H9 (cell line): ENCODE measurements around the gene OR51A4. TPM values are rescaled to one million over a fixed set of nuclear protein-coding genes. Genes with fewer than 3 reads are reported as not detected.

Experiments used
- DNase-seq: peaks from one replicate; pipeline ENCODE4 v3.0.0-alpha.2; 2017
- H2AFZ ChIP-seq: one replicate; pipeline ENCODE4 v1.6.1; 2013; ENCODE audit warnings: mild to moderate bottlenecking, low read length, control low read depth, moderate library complexity
- H2AK5ac ChIP-seq: 2 replicates; pipeline ENCODE4 v1.6.1; 2013; ENCODE audit warnings: low read length, control low read depth, mixed read lengths; ENCODE audit not compliant: insufficient read length
- H2BK120ac ChIP-seq: one replicate; pipeline ENCODE4 v1.6.1; 2013; ENCODE audit warnings: low read depth, mild to moderate bottlenecking, low read length, control low read depth, inconsistent platforms; ENCODE audit not compliant: poor library complexity, severe bottlenecking
- H2BK12ac ChIP-seq: 2 replicates; pipeline ENCODE4 v1.6.1; 2013; ENCODE audit warnings: low read length, control low read depth, mixed read lengths, low read depth; ENCODE audit not compliant: insufficient read length
- H2BK15ac ChIP-seq: 2 replicates; pipeline ENCODE4 v1.6.1; 2013; ENCODE audit warnings: low read depth, low read length, control low read depth
- H2BK20ac ChIP-seq: one replicate; pipeline ENCODE4 v1.6.1; 2013; ENCODE audit warnings: low read depth, mild to moderate bottlenecking, low read length, control low read depth, inconsistent platforms; ENCODE audit not compliant: poor library complexity, severe bottlenecking
- H2BK5ac ChIP-seq: 2 replicates; pipeline ENCODE4 v1.6.1; 2013; ENCODE audit warnings: low read length, control low read depth, mixed read lengths; ENCODE audit not compliant: insufficient read length
- H3K14ac ChIP-seq: 2 replicates; pipeline ENCODE4 v1.6.1; 2013; ENCODE audit warnings: low read length, control low read depth; ENCODE audit not compliant: insufficient read depth
- H3K18ac ChIP-seq: 2 replicates; pipeline ENCODE4 v1.6.1; 2013; ENCODE audit warnings: low read depth, mild to moderate bottlenecking, mixed read lengths, low read length, control low read depth; ENCODE audit not compliant: insufficient read length
- H3K23ac ChIP-seq: 2 replicates; pipeline ENCODE4 v1.6.1; 2013; ENCODE audit warnings: low read length, control low read depth, mixed read lengths, low read depth; ENCODE audit not compliant: insufficient read length
- H3K23me2 ChIP-seq: 2 replicates; pipeline ENCODE4 v1.6.1; 2013; ENCODE audit warnings: low read depth, mild to moderate bottlenecking, mixed read lengths, low read length, control low read depth; ENCODE audit not compliant: insufficient read length, poor library complexity, severe bottlenecking
- H3K27ac ChIP-seq: 2 replicates; pipeline ENCODE4 v1.5.1; 2013; ENCODE audit warnings: low read length, control low read depth, mixed read lengths, low read depth; ENCODE audit not compliant: insufficient read length
- H3K27me3 ChIP-seq: 2 replicates; pipeline ENCODE4 v1.6.1; 2013; ENCODE audit warnings: low read length, control low read depth, inconsistent platforms; ENCODE audit not compliant: insufficient read depth
- H3K4ac ChIP-seq: 2 replicates; pipeline ENCODE4 v1.6.1; 2013; ENCODE audit warnings: low read depth, mild to moderate bottlenecking, control low read depth, inconsistent platforms, low read length, moderate library complexity
- H3K4me1 ChIP-seq: 2 replicates; pipeline ENCODE4 v1.6.1; 2013; ENCODE audit warnings: low read length, control low read depth, inconsistent platforms; ENCODE audit not compliant: insufficient read depth
- H3K4me2 ChIP-seq: 2 replicates; pipeline ENCODE4 v1.6.1; 2013; ENCODE audit warnings: low read length, control low read depth, mixed read lengths; ENCODE audit not compliant: insufficient read length, insufficient read depth
- H3K56ac ChIP-seq: 2 replicates; pipeline ENCODE4 v1.6.1; 2013; ENCODE audit warnings: low read depth, mild to moderate bottlenecking, mixed read lengths, low read length, control low read depth; ENCODE audit not compliant: insufficient read length
- H3K79me1 ChIP-seq: 2 replicates; pipeline ENCODE4 v1.6.1; 2013; ENCODE audit warnings: low read depth, mild to moderate bottlenecking, moderate library complexity, low read length, control low read depth, inconsistent platforms; ENCODE audit not compliant: insufficient read depth, poor library complexity, severe bottlenecking
- H3K79me2 ChIP-seq: 2 replicates; pipeline ENCODE4 v1.6.1; 2013; ENCODE audit warnings: low read length, control low read depth, inconsistent platforms; ENCODE audit not compliant: insufficient read depth
- H3K9ac ChIP-seq: 2 replicates; pipeline ENCODE4 v1.6.1; 2013; ENCODE audit warnings: low read length, control low read depth, mixed read lengths; ENCODE audit not compliant: insufficient read length; ENCODE audit errors: extremely low read depth
- H3K9me3 ChIP-seq: one replicate; pipeline ENCODE4 v1.6.1; 2013; ENCODE audit warnings: low read depth, low read length, inconsistent platforms; ENCODE audit not compliant: control insufficient read depth
- H3T11ph ChIP-seq: one replicate; pipeline ENCODE4 v1.6.1; 2013; ENCODE audit warnings: mild to moderate bottlenecking, low read length, control low read depth, inconsistent platforms
- H4K20me1 ChIP-seq: one replicate; pipeline ENCODE4 v1.6.1; 2013; ENCODE audit not compliant: control insufficient read depth, insufficient read length, insufficient read depth
- H4K5ac ChIP-seq: 2 replicates; pipeline ENCODE4 v1.6.1; 2013; ENCODE audit warnings: low read depth, mild to moderate bottlenecking, mixed read lengths, low read length, control low read depth; ENCODE audit not compliant: insufficient read length
- H4K8ac ChIP-seq: replicated peaks from 2 replicates; pipeline ENCODE4 v1.6.1; 2013; ENCODE audit warnings: low read length, control low read depth, mixed read lengths, low read depth; ENCODE audit not compliant: insufficient read length
- H4K91ac ChIP-seq: 2 replicates; pipeline ENCODE4 v1.6.1; 2013; ENCODE audit warnings: low read depth, mild to moderate bottlenecking, moderate library complexity, mixed read lengths, low read length, control low read depth; ENCODE audit not compliant: insufficient read length
- H3K27ac Mint-ChIP-seq, 3 experiments: 2 replicates in 2 of 3; 3 replicates in 1 of 3; pipeline ENCODE4 v1.8.0; 2020 to 2021; ENCODE audit warnings: mixed read lengths in 3 of 3, mild to moderate bottlenecking in 1 of 3, moderate library complexity in 1 of 3
- H3K27me3 Mint-ChIP-seq: 2 replicates; pipeline ENCODE4 v1.8.0; 2021; ENCODE audit warnings: low read depth, mild to moderate bottlenecking, moderate library complexity, mixed read lengths
- H3K36me3 Mint-ChIP-seq, 3 experiments: 2 replicates in 2 of 3; 3 replicates in 1 of 3; pipeline ENCODE4 v1.8.0; 2020 to 2021; ENCODE audit warnings: low read depth in 3 of 3, mixed read lengths in 3 of 3; ENCODE audit not compliant: insufficient read depth in 1 of 3
- H3K4me1 Mint-ChIP-seq, 2 experiments: 2 replicates each; pipeline ENCODE4 v1.8.0; 2020; ENCODE audit warnings: mixed read lengths in 2 of 2
- H3K4me3 Mint-ChIP-seq, 2 experiments: 2 replicates in 1 of 2; 3 replicates in 1 of 2; pipeline ENCODE4 v1.8.0; 2020 to 2021; ENCODE audit warnings: mild to moderate bottlenecking in 2 of 2, mixed read lengths in 2 of 2, moderate library complexity in 1 of 2
- H3K9me3 Mint-ChIP-seq, 2 experiments: 2 replicates in 1 of 2; 3 replicates in 1 of 2; pipeline ENCODE4 v1.8.0; 2020; ENCODE audit warnings: mild to moderate bottlenecking in 2 of 2, mixed read lengths in 2 of 2, moderate library complexity in 1 of 2
- CTCF ChIP-seq: fragments of 200-600 bp; sonication (generic); conservative IDR thresholded peaks from 3 replicates; pipeline ENCODE4 v1.8.0; 2021; ENCODE audit warnings: antibody characterized with exemption, mild to moderate bottlenecking
- WGBS: extraction: QIAGEN DNeasy Blood & Tissue Kit; methylation state at CpG from one replicate; pipeline ENCODE4 v1.1.7; 2013; ENCODE audit warnings: missing lambda C conversion rate, low lambda C conversion rate, mixed read lengths; ENCODE audit not compliant: insufficient read length; ENCODE audit errors: extremely low coverage; 5-methylcytosine and 5-hydroxymethylcytosine counted together
- total RNA-seq: library from RNA; stranded (reverse); gene quantifications from 2 replicates; pipeline ENCODE4 v1.2.1, GENCODE V29; 2021

The OR51A4 gene
- total RNA-seq, 1 experiment from 2014 or later = not detected

GRCh38 chr11:4919250-4919649 is 28.2 kb downstream of the OR51A4 start, which contains the start of gene OR51G2:
OR51G2 (minus strand) TSS chr11:4919350; CDS start chr11:4915663, 3,687 bp downstream.
- no peaks in the 10 kb centered on the region for H3K27me3 ChIP-seq
- no peak within 1 kb of the TSS for H2BK12ac ChIP-seq
- H4K91ac ChIP-seq = no peak within 1 kb of the TSS
- H2BK120ac ChIP-seq = no peak within 1 kb of the TSS
- no peak within 1 kb of the TSS for H2AK5ac ChIP-seq
- H3K79me2 ChIP-seq = no peaks in the 10 kb centered on the region
- H3K4me1 ChIP-seq = no peaks in the 10 kb centered on the region
- H2BK20ac ChIP-seq = no peak within 1 kb of the TSS
- no peak for DNase-seq
- no peaks in the 10 kb centered on the region for H3K36me3 Mint-ChIP-seq
- H3T11ph ChIP-seq = no peak within 1 kb of the TSS
- no peaks in the 10 kb centered on the region for H3K9me3 ChIP-seq
- H3K4me2 ChIP-seq = no peak within 1 kb of the TSS
- no peaks in the 10 kb centered on the region for H3K79me1 ChIP-seq
- no peak within 1 kb of the TSS for H3K4ac ChIP-seq
- H3K4me3 Mint-ChIP-seq = no peak within 1 kb of the TSS
- no peaks in the 10 kb centered on the region for H3K4me1 Mint-ChIP-seq
- no peak within 1 kb of the TSS for H3K56ac ChIP-seq
- H2BK15ac ChIP-seq = no peak within 1 kb of the TSS
- no peak for TF ChIP-seq CTCF
- H3K27ac ChIP-seq = no peak within 1 kb of the TSS
- H4K5ac ChIP-seq = no peak within 1 kb of the TSS
- no peaks in the 10 kb centered on the region; the same call in none of the 2 replicates for H3K27me3 Mint-ChIP-seq
- no CpG with 5 or more reads among the region's 4 CpGs for WGBS
- H3K9me3 Mint-ChIP-seq = no peaks in the 10 kb centered on the region
- H3K23me2 ChIP-seq = no peaks in the 10 kb centered on the region
- H2BK5ac ChIP-seq = no peak within 1 kb of the TSS
- H3K27ac Mint-ChIP-seq = no peak within 1 kb of the TSS
- no peak within 1 kb of the TSS for H4K8ac ChIP-seq
- H3K14ac ChIP-seq = no peak within 1 kb of the TSS
- no peak within 1 kb of the TSS for H3K23ac ChIP-seq
- H3K18ac ChIP-seq = no peak within 1 kb of the TSS
- no peak within 1 kb of the TSS for H3K9ac ChIP-seq
- no peaks in the 10 kb centered on the region for H4K20me1 ChIP-seq
- no peak within 1 kb of the TSS for H2AFZ ChIP-seq
